GM19240 (cell line): Measurements from ENCODE around the gene MAB21L1.

Experiments
- DNase-seq: peaks from one replicate; pipeline ENCODE4 v3.0.0; 2011; ENCODE audit warnings: low spot score; ENCODE audit not compliant: insufficient read length

The MAB21L1 gene

GRCh38 chr13:35479706-35480105 lies 3.2 kb upstream of the MAB21L1 start:
- DNase-seq, result no peak

- DNase-seq, result no peak
Observed at GRCh38 chr13:35479038-35479492, 2.6 kb upstream of the MAB21L1 start.

DNA sequence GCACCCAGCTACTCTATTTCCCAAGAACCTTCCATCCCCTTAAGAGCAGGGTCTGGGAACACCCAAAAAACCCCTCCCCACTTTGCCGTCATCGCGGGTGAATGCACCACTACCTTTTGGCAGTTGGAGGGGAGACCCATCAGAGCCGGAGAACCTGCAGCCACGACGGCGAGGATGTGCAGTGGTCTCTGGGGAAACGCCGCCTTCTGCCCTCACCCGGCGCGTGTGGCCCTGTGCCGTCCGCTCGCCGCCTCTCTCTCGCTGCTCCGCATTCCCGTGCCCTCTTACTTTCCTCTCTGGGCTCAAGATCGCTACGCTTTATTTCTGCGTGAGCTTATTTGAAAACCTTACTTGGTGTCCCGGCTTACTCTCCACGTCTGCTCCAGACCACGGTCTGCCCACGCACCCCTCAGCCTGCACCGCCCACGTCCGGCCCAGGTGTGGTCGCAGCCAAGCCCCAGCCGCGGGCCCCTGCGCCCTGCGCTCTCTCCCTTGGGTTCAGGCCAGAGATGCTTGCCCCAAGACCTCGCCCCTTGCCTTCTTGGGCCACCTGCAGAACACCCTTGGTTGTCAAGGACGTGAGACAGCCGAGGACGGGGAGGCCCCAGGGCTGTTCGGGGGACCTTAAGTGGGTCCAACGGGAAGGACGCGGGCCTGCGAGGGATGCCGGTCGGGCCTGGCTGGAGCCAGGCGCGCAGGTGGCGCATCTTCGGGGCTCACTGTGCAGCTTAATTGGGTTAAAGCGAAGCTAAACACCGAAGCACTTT lies 2.0 kb upstream of the MAB21L1 start:
- no peak for DNase-seq

- DNase-seq, result no peak
Observed at GRCh38 chr13:35477386-35477946, 977 bp upstream of the MAB21L1 start.

- no peak for DNase-seq
Observed at GRCh38 chr13:35475212-35475959, 1.1 kb downstream of the MAB21L1 start.

GRCh38 chr13:35474496-35475211 lies 1.8 kb downstream of the MAB21L1 start:
- DNase-seq, result no peak

GRCh38 chr13:35473802-35474201 lies 2.7 kb downstream of the MAB21L1 start:
- DNase-seq, result no peak

GRCh38 chr13:35473206-35473775 lies 3.2 kb downstream of the MAB21L1 start:
- DNase-seq, result no peak

DNA sequence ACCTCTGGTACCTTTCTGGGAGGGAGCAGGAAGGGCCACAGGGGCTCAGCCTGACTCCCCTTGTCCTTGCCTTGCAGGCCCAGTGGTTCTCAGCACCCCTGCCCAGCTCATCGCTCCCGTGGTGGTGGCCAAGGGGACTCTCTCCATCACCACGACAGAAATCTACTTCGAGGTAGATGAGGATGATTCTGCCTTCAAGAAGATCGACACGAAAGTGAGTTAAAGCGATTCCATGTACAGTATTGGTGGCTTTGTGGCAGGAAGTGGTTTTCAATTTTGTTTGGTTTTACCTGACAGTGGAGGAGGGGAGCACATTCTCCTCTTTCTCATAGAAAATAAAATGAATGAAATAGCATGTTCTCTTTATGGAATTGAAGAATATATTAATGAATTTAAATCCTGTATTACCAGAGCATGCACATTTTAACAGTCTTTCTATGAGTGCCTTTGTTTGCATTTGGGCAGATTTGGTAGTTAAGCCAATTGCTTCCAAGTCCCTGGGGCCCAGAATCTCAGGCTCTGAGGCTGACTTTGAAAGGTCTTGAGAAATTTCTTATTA lies 4.1 kb downstream of the MAB21L1 start:
- DNase-seq, result no peak

DNA sequence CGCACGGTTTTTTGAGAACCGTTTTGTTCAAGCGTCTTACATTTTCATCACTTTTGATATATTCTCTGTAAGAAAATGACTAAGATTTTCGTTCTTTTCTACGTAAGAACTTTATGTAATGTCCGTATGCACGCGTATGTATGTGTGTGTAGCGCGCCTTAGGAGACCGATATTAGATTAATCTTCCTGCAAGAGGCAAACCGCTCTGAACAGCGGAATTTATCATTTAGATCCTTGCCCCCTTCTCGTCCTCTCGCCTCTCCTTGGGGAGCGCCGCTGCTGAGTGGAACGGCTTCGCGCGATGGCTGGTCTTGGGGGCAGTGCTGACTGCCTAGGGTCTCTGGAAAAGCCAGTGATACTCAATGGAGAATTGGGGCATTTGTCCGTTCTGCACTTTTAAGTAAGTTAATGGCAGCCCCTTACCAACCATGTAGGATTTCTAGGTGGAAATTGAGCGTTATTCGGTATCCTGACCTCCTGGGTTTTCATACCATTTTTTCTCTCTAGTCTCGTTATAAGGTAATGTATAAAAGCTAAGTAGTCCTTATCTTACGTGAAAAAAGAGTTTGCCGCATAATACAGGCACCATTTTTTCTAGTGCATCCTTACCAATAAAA lies 4.7 kb downstream of the MAB21L1 start:
- DNase-seq, result no peak

DNA sequence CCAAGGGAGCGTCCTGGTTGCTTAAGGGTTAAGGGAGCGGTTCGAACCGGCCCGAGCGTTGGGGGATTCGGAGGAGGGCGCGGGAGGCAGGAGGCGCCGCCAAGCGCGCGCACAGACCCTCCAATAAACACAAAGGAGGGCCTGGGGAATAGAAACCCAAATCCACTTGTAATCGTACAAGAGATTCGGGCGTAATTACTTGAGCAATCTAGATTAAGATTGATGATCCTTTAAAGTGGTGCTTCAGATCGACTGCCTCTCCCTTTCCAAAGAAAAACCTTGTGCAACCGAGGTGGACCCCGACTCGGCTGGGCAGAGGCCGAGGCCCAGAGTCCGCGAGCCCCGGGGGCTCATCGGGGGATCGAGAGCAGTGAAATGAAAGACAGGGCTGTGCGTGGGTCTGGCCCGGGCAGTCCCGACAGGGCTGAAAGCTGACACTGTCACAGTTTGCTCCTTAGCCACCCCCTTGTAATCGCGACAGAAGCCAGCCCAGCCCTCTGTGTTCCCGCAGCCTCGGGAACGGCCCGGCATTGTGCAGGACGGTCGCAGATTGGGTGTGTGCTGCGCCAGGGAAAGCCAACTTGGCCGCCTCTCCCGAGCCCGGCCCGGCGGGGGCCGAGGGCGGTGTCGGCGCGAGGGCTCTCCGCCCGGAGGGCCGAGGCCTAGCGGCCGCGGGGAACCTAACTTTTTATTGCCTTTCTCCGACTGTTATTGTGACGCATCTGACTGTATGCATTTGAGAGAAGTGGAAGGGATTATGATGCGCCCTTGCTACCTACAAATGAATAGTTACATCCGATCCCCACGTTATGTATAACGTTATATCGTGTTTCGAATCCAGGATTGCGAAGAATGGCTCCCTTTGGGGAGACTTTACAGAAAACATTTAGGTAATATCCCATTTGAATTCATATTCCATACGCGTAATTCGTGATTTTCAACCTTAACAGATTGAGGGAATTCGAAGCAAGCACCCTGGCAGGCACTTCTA lies 5.5 kb downstream of the MAB21L1 start:
- DNase-seq, result no peak

GRCh38 chr13:35469806-35470525 lies 6.5 kb downstream of the MAB21L1 start:
- no peak for DNase-seq

DNA sequence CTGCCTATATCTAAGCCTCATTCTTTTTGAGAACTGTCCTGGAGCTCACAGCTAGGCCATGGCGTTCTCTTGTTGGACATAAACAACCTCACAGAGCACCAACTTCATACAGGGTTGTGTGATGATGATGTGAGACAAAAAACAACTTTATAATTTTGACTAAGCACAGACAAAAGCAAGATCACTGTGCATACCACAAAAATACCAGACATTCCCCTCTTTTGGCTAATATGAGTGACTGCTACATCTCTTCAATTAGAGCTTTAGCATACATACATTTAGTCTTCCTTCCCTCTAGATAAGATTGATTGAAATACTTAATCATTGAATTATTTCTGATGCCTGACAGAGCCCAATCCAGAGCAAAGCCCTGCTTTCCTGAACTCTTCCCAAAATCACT lies 8.3 kb downstream of the MAB21L1 start:
- DNase-seq, result no peak

GRCh38 chr13:35465371-35465770 lies 11.1 kb downstream of the MAB21L1 start:
- DNase-seq, result no peak

GRCh38 chr13:35460061-35460460 lies 16.4 kb downstream of the MAB21L1 start:
- DNase-seq, result no peak

- no peak for DNase-seq
Observed at GRCh38 chr13:35457258-35457657, 19.2 kb downstream of the MAB21L1 start.

DNA sequence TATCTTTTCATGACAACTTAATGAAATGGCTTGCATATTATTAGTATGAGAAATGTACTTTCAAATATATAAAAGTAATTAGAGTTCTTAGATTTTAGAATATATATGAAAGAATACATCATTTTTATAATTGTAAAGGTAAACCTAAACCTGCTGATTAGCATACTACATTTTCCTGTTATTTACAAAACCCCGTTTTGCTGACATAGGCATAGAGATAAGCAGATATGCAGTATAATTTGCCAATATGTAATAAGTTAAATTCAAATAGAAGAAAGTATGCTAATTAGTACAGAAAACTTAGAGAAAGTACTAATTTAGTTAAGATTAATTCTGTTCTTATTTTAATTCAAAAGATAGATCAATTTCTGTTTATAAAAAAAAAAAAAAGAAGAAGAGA lies 21.5 kb downstream of the MAB21L1 start:
- DNase-seq, result no peak

DNA sequence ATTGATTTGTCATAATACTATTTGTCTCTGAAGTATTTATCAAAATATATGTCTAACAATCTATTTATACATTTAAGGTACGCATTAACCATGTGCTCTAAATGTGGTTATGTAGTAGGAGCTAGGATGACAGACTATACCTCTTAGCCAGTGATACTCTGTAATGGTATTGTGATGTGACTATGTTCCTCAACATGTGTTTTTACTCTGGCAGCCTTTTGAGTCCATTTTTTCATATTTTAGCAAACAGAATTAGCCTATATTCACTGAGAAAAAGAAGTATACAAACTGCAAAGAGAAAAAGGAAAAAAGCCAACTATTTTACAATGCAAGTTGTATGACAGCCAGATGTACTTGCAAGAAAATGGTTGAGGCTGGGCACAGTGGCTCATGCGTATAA lies 26.7 kb downstream of the MAB21L1 start:
- DNase-seq, result no peak

- no peak for DNase-seq
Observed at GRCh38 chr13:35448465-35448864, 28.0 kb downstream of the MAB21L1 start.
